Neural cell (in vitro differentiated cells): ENCODE measurements around the gene PHACTR4. TPM values are rescaled to one million over a fixed set of nuclear protein-coding genes. Genes with fewer than 3 reads are reported as not detected.

ENCODE experiments used
- H2AFZ ChIP-seq: fragments of 200-600, 300-800 bp; sonication (generic), shearing (Covaris generic); 2 replicates; pipeline ENCODE4 v1.6.0; 2014; ENCODE audit warnings: low read depth, mild to moderate bottlenecking, antibody characterized with exemption, low read length, moderate library complexity
- H3F3A ChIP-seq: fragments of 200-600 bp; shearing (Covaris generic); 2 replicates; pipeline ENCODE4 v1.6.1; 2016; ENCODE audit warnings: mild to moderate bottlenecking, moderate library complexity, mixed read lengths, antibody characterized with exemption, low read length; ENCODE audit not compliant: insufficient read depth, poor library complexity, severe bottlenecking
- H3K27ac ChIP-seq: fragments of 200-600, 300-800 bp; sonication (generic), shearing (Covaris generic); 2 replicates; pipeline ENCODE4 v1.5.1; 2014; ENCODE audit warnings: mild to moderate bottlenecking, low read length, moderate library complexity
- H3K27me3 ChIP-seq: fragments of 300-800, 200-600 bp; sonication (generic), shearing (Covaris generic); 2 replicates; pipeline ENCODE4 v1.6.0; 2014; ENCODE audit warnings: mild to moderate bottlenecking, low read depth, low read length, moderate library complexity; ENCODE audit not compliant: insufficient read depth
- H3K36me3 ChIP-seq: fragments of 300-800, 200-600 bp; sonication (generic), shearing (Covaris generic); 2 replicates; pipeline ENCODE4 v1.5.1; 2014; ENCODE audit warnings: mild to moderate bottlenecking, antibody characterized with exemption, low read length, moderate library complexity; ENCODE audit not compliant: insufficient read depth
- H3K4me2 ChIP-seq: fragments of 300-800, 200-600 bp; sonication (generic), shearing (Covaris generic); 2 replicates; pipeline ENCODE4 v1.6.0; 2014; ENCODE audit warnings: mild to moderate bottlenecking, low read length
- H3K4me3 ChIP-seq: fragments of 300-800, 200-600 bp; sonication (generic), shearing (Covaris generic); 2 replicates; pipeline ENCODE4 v1.5.1; 2014; ENCODE audit warnings: mild to moderate bottlenecking, low read length, moderate library complexity
- H3K79me2 ChIP-seq: fragments of 200-600 bp; shearing (Covaris generic); replicated peaks from 2 replicates; pipeline ENCODE4 v1.6.0; 2014; ENCODE audit warnings: mild to moderate bottlenecking, low read length, moderate library complexity; ENCODE audit not compliant: insufficient read depth
- H3K9ac ChIP-seq: fragments of 300-800, 200-600 bp; sonication (generic), shearing (Covaris generic); 2 replicates; pipeline ENCODE4 v1.6.1; 2016; ENCODE audit warnings: mild to moderate bottlenecking, low read length, mixed read lengths
- H3K9me2 ChIP-seq: fragments of 200-600 bp; shearing (Covaris generic); 2 replicates; pipeline ENCODE4 v1.6.1; 2016; ENCODE audit warnings: mild to moderate bottlenecking, low read length, mixed read lengths; ENCODE audit not compliant: insufficient read depth
- H3K9me3 ChIP-seq: fragments of 200-600, 300-800 bp; sonication (generic), shearing (Covaris generic); 2 replicates; pipeline ENCODE4 v1.6.1; 2016; ENCODE audit warnings: mild to moderate bottlenecking, mixed run types, low read length, moderate library complexity, mixed read lengths
- H4K20me1 ChIP-seq: fragments of 200-600 bp; shearing (Covaris generic); 2 replicates; pipeline ENCODE4 v1.6.1; 2016; ENCODE audit warnings: mild to moderate bottlenecking, mixed run types; ENCODE audit not compliant: insufficient read depth
- CTCF ChIP-seq: fragments of 450-650 bp; IDR thresholded peaks from 2 replicates; pipeline ENCODE4 v1.5.1; 2014; ENCODE audit warnings: antibody characterized with exemption, mild to moderate bottlenecking, moderate library complexity; ENCODE audit not compliant: poor library complexity, severe bottlenecking
- EP300 ChIP-seq: fragments of 450-650 bp; conservative IDR thresholded peaks from 2 replicates; pipeline ENCODE4 v1.6.1; 2014; ENCODE audit warnings: antibody characterized with exemption, mild to moderate bottlenecking, moderate library complexity; ENCODE audit not compliant: poor library complexity, severe bottlenecking
- EZH2 ChIP-seq: fragments of 200-600, 300-800 bp; shearing (Covaris generic), sonication (generic); IDR thresholded peaks from 2 replicates; pipeline ENCODE4 v1.6.1; 2014; ENCODE audit warnings: antibody characterized with exemption, low read length, borderline replicate concordance, mild to moderate bottlenecking; ENCODE audit not compliant: insufficient read depth, poor library complexity, severe bottlenecking
- MXI1 ChIP-seq: fragments of 450-650 bp; conservative IDR thresholded peaks from 2 replicates; pipeline ENCODE4 v1.6.1; 2014; ENCODE audit warnings: antibody characterized with exemption, mild to moderate bottlenecking; ENCODE audit not compliant: poor library complexity, severe bottlenecking
- POLR2AphosphoS5 ChIP-seq: IDR thresholded peaks from 2 replicates; pipeline ENCODE4 v1.6.1; 2012
- RAD21 ChIP-seq: fragments of 450-650 bp; conservative IDR thresholded peaks from 2 replicates; pipeline ENCODE4 v1.6.1; 2014; ENCODE audit warnings: antibody characterized with exemption, mild to moderate bottlenecking, moderate library complexity
- SMC3 ChIP-seq: fragments of 450-650 bp; conservative IDR thresholded peaks from 2 replicates; pipeline ENCODE4 v1.6.1; 2014; ENCODE audit warnings: antibody characterized with exemption, mild to moderate bottlenecking, moderate library complexity; ENCODE audit not compliant: poor library complexity
- TAF1 ChIP-seq: IDR thresholded peaks from 2 replicates; pipeline ENCODE4 v1.6.1; 2012; ENCODE audit warnings: low read depth
- polyA plus RNA-seq: library from polyadenylated mRNA; depleted of rRNA; stranded (reverse); fragments of >200 nt; gene quantifications from 2 replicates; pipeline ENCODE4 v1.2.3, GENCODE V29; 2014
- TF ChIP-seq, protein P1 (sequence below): IDR thresholded peaks from 2 replicates; pipeline ENCODE4 v1.6.1; 2012; ENCODE audit warnings: borderline replicate concordance

PHACTR4 gene
- polyA plus RNA-seq, 1 donor from 2014 or later: 7.9 TPM

DNA sequence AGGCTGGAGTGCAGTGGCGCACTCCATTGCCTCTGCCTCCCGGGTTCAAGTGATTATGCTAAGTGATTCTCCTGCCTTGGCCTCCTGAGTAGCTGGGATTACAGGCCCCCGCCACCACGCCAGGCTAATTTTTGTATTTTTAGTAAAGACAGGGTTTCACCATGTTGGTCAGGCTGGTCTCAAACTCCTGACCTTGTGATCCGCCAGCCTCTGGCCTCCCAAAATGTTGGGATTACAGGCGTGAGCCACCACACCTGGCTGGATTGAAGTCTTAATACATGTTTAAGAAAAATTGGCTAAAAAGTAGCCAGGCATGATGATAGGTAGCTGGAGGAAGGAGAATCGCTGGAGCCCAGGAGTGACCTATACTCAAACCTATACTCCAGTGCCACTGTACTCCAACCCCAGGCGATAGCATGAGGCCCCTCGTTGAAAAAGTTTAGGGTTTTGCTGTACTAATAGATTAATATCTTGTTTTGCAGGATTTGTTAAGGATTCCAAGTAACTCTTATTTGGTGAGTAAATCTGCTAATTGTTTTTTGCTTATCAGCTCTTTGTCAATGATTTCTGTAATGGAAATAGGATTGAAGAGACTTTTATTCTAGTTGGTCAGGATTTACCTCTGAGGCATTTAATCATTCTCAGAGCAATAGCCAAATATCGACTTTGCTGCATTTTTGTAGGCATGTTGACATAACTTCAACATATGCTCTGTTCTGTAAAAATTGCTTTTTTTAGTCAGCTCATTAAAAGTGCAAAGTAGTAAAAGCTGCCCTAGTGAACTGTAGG is 138.3 kb downstream of the PHACTR4 start:
- Histone ChIP-seq H3K79me2 (peaks cover 15% of the 10 kb centered on the region), H4K20me1 (no peaks in the 10 kb centered on the region), H3K9me3 (no peaks in the 10 kb centered on the region), H3K4me3 (peak overlapping the region; percentile 85), H3K4me2 (no peak overlapping the region), H3K9ac (peak overlapping the region; percentile 77), H3K9me2 (no peaks in the 10 kb centered on the region), H2AFZ (no peak overlapping the region), H3F3A (no peaks in the 10 kb centered on the region), H3K27ac (no peak overlapping the region), H3K27me3 (no peaks in the 10 kb centered on the region), H3K36me3 (peaks cover 6% of the 10 kb centered on the region)
- TF ChIP-seq POLR2AphosphoS5 (no peak), EP300 (no peak), CTCF (no peak), SMC3 (no peak), TAF1 (no peak), MXI1 (no peak), EZH2 (no peak), RAD21 (no peak)
- TF ChIP-seq, protein P1, sequence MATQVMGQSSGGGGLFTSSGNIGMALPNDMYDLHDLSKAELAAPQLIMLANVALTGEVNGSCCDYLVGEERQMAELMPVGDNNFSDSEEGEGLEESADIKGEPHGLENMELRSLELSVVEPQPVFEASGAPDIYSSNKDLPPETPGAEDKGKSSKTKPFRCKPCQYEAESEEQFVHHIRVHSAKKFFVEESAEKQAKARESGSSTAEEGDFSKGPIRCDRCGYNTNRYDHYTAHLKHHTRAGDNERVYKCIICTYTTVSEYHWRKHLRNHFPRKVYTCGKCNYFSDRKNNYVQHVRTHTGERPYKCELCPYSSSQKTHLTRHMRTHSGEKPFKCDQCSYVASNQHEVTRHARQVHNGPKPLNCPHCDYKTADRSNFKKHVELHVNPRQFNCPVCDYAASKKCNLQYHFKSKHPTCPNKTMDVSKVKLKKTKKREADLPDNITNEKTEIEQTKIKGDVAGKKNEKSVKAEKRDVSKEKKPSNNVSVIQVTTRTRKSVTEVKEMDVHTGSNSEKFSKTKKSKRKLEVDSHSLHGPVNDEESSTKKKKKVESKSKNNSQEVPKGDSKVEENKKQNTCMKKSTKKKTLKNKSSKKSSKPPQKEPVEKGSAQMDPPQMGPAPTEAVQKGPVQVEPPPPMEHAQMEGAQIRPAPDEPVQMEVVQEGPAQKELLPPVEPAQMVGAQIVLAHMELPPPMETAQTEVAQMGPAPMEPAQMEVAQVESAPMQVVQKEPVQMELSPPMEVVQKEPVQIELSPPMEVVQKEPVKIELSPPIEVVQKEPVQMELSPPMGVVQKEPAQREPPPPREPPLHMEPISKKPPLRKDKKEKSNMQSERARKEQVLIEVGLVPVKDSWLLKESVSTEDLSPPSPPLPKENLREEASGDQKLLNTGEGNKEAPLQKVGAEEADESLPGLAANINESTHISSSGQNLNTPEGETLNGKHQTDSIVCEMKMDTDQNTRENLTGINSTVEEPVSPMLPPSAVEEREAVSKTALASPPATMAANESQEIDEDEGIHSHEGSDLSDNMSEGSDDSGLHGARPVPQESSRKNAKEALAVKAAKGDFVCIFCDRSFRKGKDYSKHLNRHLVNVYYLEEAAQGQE: no peak

- H3K79me2 ChIP-seq: peaks cover 15% of the 10 kb centered on the region
Measured at GRCh38 chr1:28508435-28508754, 138.9 kb downstream of the PHACTR4 start.

More at GRCh38 chr1:28508435-28508754, 138.9 kb downstream of the PHACTR4 start:
- Histone ChIP-seq H3K9me2 (no peaks in the 10 kb centered on the region), H3F3A (no peaks in the 10 kb centered on the region), H3K4me2 (no peak overlapping the region), H3K27ac (no peak overlapping the region), H3K27me3 (no peaks in the 10 kb centered on the region), H3K36me3 (peaks cover 6% of the 10 kb centered on the region), H2AFZ (no peak overlapping the region), H3K4me3 (peak overlapping the region; percentile 85), H4K20me1 (no peaks in the 10 kb centered on the region), H3K9me3 (no peaks in the 10 kb centered on the region), H3K9ac (no peak overlapping the region)
- TF ChIP-seq SMC3 (no peak), CTCF (no peak), MXI1 (no peak), EP300 (no peak), EZH2 (no peak), POLR2AphosphoS5 (no peak), TAF1 (no peak), RAD21 (no peak)
- TF ChIP-seq, protein P1: no peak
